COLO668 (cell line): Measurements from ENCODE around the gene GMPR.
A peak's percentile ranks its signal among the peaks of the same experiment; 100 is the strongest.

ENCODE experiments used
- DNase-seq: peaks from one replicate; lab custom pipeline; 2025; ENCODE audit not compliant: unreplicated experiment; lab: John Stamatoyannopoulos, UW

GMPR gene

DNA sequence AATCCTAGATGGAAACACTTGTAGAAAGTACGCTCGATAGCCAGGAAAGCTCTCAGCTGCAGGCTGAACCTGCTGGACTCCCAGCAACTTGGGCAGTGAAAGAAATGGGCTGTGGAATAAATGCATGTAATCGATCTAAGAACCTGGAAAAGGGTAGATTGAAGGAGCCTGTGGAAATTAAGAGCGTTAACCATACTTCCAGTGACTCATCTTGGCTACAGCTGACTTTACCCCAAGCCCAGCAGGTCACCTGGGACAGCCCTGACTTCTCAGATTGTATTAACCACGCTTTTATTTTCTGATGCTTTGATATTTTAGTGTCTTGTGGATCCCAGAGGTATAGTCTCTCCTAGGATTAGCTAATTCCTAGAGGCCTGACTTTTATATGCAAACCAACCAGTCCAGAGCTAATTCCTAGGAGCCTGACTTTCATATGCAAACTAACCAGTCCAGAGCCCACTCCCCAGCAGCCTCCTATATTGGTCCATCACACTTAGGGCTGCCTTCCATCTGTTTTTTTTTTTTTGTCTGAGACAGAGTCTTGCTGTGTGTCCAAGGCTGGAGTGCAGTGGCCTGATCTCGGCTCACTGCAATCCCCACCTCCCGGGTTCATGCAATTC lies 86.3 kb downstream of the GMPR start:
- no peak for DNase-seq

DNA sequence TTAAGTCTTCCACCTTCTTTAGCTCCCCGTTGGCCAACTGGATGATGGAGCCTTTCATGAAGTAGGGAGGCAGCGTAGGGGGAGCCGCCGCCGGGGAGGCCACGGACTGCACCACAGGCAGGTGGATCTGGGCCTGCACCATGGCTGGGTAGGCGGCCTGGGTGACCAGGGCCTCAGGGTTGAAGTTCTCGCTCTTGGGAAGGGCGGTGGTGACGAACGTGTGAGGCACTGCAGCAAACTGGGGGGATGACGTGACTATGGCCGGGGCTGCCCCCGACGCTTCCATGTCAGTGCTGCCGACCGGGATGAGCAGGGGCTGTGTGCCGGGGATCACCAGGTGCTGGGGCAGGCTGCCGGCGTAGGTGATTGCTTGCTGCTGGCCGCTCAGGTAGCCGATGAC lies 88.1 kb downstream of the GMPR start:
- no peak for DNase-seq

DNA sequence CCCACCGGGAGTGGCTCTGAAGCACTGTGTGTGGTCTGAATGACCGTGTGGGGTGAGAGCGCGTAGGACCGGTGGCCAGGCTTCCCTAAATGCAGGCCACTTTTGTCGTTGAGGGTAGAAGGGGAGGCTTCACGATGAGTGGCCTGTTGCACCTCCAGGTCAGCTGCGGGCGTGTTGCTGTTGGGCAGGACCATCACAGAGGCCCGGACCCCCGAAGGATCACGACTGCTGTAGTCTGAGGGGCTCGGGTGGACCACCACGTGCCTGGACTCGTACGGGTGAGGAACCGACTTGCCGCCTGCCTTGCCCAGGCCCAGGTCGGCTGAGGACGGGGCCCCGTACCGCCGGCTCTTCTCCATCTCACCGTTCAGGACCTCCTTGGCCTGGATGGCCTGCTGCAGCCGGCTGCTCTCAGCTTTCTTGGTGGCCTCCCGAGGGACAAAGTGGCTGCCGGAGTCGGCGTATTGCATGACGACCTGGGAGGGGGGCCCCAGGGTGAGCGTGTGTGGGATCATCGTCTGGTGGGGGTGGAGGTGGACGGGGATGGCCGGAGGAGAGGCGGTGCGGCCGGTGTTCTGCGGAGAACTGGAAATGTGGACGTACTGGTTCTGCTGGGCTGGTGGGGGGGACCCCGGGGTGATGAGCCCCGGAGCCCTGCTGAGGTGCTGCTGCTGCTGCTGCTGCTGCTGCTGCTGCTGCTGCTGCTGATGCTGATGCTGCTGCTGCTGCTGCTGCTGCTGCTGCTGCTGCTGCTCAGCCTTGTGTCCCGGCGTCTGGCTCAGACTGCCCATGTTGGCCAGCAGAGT lies 88.8 kb downstream of the GMPR start:
- DNase-seq, result no peak

DNA sequence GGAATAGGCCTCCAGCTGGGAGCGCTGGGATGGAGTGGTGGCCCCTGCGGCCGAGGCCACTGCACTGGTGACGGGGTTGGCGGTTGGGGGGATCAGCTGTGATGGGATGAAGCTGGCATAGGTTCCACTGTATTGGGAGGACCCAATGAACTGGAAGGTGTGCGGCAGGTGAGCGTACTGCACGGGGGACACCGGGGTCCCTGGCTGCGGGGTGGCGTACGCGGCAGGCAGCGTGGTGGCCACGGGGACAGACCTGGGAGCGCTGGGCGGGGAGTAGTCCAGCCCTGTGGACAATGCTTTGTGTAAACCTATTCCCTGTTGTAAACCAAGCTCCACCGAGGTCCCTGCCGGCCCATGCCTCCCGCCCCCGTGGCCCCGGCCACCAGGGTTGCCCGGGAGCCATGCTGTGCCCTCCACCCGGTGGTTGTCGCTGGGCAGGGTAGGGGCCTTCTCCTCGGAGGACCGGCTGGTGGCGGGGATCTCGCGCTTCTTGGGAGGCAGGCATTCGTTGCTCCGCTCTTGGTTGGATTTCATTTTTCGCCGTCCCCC lies 89.5 kb downstream of the GMPR start:
- DNase-seq, result no peak

DNA sequence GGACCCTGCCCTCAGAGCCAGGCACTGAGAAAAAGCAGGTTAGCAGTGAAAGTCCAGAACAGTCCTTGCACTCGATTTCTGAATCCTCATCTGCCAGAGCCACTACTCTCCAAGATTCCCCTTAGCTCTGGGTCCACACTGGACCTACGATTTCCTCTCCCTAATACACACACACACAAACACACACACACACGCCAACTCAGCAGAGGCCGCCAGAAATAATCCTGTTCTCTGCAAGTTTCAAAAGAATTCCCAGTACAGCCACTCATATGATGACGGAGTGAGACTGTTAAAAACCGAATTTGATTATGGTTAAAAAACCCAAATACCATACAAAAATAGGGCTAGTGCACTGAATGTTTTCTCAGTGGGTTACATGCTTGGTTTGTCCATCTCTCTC lies 90.8 kb downstream of the GMPR start:
- DNase-seq, result no peak

DNA sequence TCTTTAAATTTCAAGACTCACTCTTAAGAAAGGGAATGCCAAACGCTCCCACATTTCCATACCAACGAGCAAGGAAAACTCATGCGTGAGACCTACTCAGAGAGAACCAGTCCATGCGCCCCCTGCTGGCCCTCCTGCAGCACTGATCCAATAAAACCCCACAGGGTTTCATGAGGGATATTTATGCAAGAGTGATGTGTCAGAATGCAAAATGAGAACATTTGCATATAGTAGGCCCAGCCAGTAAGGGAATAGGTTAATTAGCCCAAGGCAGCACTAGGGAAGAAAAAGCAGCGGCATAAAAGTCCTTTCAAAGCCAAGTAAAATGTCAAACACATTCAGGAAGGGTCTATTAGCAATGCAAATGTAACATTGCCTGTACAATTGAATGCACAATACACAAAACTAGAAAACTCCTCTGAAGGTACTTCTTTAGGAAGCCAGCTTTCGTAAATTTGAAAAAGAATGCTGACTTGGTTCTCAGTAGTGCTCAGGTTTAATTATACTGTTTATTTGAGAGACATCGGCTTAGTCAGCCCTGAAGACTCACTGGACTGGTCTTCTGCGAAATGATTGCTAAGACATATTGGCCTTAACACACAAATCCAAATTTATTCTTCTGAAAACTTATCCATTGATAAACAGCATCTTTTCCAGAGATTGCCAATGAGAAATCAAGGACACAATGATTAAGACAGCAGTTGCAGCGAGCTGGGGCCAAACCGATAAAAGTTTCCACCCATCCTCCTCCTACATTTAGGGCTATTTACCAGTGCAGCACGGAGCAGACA lies 93.2 kb downstream of the GMPR start:
- DNase-seq, result peak; percentile 51

DNA sequence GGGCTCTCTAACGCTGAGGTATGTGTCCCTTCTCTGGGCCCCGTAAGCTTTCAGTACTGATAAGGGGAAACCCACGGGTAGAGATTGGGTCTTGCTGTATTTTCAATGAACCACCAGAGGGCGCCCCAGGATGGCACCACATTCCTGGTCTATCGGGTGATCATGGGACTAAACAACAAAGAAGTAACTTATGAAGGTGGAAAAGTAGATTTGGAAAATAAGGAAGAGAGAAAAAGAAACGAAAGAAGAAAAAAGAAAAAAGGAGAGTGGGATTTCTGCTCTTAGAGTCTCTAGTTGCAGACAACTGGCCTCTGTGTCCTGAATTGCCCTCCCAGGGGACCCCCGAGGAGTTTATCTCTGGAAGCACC lies 93.8 kb downstream of the GMPR start:
- peak; percentile 68 for DNase-seq

DNA sequence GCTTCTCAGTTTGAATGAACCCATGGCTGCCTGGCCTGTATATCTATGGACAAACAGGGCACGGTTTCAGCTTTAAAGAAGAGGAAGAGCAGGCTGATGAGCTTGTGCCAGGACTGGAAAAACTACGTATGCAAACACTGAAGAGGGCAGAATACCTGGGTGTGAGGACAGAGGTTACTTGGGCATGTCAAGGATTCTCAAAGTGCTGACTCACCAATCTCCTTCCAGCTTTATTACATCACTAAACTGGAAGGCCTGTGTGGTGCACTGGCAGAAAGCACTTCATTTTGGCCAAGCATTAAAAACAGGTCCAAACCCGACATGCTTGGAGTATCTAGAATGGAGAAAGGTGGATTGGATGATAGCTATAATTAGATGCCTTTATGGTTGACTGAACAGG lies 95.2 kb downstream of the GMPR start:
- DNase-seq, result no peak

DNA sequence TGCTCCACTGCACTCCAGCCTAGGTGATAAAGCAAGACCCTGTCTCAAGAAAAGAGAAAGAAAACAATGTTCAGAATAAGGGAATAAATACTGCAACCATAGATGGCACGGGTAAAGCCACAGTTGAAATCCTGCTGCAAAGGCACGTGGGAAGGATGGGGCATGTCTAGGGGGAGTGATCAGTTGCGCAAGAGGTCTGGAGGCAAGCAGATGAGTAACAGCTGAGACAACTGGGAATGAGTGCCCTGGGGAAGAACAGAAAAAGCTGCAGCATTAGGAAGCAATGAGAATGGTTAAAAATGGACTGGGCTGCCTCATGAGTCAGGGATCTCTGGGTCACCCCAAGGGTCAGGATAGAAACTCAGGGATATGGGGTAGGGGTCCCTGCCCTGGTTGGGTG lies 96.3 kb downstream of the GMPR start:
- DNase-seq, result no peak

DNA sequence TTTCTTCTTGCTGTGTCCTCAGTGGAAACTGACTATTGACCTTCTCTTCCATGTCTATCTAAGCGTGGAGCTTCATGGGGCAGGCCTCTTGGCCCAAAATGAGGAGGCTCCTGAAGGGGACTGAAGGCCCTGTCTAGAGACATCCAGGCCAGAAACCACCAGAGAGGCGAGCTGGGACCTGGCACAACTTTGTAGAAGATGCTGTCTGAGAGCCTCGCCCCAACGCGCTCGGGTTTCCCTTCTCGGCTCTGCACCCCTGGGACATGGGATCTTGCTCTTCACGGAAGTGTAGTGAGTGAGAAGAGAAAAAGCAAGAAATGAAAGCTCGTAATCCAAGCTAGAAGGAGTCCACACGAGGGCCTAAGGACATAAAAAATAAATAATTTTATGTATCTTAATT lies 96.8 kb downstream of the GMPR start:
- DNase-seq, result no peak

DNA sequence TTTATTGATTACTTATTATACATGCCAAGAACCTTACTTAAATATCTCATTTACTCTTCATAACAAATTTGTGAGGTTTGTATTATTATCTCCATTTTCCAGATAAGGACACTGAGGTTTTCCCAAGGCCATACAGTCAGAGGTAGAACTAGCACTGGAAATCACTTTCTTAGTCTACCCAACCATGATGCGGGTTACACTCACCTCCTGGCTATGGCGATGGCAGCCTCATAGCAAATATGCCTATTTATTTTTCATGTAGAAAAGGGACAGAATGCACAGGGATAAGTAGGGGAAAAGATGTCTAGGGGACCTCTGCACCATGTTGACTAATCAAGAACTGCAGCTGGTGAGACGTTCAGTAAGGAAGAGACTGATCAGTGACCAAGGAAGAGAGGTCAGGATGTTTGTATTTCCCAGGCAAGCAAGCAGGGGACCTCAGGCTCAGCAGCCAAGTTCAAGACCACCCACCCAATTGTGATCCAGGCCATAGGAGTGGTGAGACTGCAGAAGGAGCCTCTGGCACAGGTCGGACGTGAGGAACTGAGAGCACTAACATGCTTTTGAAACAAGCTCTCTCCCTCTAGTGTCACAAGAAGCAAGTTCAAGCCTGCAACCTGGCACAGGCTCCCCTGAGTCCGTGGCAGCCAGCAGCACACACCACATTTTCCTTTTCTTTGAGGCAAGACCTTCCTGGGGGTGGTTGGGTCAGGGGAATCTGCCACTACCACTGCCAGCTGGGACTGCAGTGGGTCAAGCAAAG lies 97.8 kb downstream of the GMPR start:
- no peak for DNase-seq

DNA sequence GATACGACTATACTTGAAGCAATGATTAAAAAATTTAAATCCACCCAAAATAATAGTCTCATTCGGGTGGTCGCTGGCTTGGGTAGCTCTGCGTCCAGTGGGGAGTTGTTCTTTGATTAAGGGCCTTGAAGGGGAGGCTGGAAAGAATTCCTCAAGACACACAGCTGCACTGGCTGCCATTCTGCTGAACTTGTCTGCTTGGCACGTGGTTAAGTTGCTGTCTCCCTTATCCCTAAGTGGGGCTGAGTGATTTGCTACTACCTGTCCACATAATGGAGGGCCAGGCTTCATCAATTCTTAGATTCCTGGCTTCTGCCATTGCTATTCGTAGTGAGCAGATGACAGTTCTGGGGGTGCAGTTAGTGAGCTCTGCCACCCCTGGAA lies 98.5 kb downstream of the GMPR start:
- DNase-seq, result no peak

DNA sequence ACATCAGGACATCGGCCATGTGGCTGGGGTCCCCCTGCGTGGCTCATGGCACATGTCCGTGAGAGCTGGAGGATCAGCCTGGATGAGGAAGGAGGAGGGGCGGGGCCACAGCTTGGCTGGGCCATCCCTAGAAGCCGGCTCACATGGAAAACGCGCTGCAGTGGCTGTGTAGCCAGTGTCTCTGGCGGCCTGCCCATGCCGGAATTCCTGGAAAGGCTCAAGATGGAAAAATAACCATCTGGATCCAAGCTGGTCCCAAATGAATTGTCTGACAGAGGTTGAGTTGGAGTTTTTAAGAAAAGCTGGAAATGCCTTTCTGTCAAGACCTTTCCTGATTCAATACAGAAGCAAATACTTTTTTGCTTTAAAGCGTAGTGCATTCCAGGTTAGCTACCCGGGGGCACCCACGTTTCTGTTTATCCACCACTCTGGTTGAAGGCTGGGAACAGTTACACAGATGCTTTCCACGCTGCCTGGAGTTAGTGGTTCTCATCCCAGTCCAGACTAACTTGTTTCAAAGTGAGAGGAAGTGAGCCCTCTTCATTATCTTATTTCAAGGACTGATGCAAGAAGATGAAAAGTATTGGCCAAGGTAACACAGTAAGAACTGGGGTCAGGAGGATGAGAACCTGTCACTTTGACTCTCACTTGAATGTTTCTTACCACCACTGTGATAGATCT lies 99.0 kb downstream of the GMPR start:
- DNase-seq, result no peak

DNA sequence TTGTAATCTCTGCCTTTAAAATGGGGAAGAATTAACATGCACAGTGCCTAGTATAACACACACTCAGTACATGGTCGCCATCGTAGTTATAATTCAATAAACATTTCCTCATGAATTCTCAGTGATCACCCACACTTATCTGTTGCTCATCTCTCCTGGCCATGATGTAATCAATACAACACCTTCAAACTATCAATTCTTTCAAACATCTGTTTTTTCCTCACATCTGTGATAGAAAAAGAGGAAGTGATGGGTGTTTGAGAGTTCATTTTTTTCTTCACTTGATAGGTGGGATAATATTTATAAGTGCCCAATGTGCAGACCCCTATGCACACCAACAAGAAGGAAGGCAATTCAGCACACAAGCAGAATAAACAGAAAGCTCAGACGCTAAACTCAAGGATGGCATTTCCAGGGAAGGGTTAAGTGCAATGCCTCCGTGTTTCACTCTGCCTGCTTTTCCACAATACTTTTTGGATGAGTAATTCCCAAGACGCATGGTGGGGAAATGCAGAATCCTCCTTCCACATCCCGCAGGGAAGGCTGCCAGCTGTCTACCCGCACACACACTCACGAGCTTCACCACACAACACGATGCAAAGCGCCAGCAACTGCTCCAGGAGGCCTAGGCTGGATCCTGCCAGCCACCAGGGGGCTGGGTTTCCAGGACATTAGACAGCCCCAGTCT lies 100.3 kb downstream of the GMPR start:
- DNase-seq, result peak; percentile 3

DNA sequence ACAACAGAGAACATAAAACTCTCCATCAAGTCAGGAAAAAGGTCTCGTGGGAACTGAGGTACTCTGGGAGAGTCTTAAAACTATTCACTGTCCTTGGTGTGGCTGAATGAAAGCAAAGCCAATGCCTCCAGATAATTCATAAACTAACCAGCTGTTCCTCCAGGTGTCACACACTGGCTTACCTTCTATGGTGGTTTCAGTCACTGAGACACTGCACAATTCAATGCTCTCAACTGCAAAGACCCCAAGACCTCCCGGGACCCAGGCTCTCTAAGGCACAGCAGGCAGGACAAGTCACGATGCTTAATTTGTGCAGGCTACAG lies 100.8 kb downstream of the GMPR start:
- DNase-seq, result no peak

DNA sequence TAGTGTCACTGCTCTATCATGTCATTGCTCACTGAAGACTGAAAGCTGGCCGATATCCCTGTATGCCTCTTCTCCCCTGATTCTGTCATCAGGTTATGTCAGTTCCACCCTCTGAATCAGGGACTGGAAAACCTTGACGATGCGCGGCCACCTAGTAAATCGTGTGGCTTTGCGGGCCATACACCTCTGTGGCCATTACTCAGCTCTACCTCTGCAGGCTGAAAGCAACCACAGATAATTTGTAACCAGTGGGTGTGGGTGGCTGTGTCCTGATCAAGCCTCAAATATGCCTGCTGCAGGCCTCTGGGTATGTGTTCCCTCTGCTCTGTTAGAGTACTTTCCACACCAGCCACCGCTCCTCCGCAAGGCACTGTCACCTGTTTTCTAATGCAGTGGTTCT lies 105.2 kb downstream of the GMPR start:
- no peak for DNase-seq

DNA sequence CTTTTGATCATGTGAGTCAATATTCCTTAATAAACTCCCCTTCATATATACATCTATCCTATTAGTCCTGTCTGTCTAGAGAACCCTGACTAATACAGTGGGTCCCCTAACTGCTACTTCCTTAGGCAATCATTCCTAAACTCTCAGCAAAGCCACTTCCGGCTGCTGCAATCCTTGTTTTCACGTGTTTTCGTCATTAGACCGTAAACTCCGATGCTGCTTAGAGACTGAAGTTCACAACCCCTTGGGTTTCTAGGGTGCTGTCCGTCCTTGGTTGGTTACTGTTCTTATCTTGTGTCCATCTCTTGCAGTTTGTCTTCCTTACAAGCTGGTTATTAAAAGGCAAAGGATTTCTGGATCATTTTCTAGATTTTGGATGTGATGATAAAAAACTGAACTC lies 106.4 kb downstream of the GMPR start:
- DNase-seq, result no peak
